GM12872 (cell line): Measurements from ENCODE around the gene BMP7.

Source experiments
- CTCF ChIP-seq: IDR thresholded peaks from 3 replicates; pipeline ENCODE4 v1.5.1; 2011; ENCODE audit warnings: low read depth, mild to moderate bottlenecking, low read length, moderate library complexity; ENCODE audit not compliant: insufficient read depth

Gene BMP7

GRCh38 chr20:57173041-57173440 is 93.4 kb downstream of the BMP7 start:
- TF ChIP-seq CTCF = no peak

DNA sequence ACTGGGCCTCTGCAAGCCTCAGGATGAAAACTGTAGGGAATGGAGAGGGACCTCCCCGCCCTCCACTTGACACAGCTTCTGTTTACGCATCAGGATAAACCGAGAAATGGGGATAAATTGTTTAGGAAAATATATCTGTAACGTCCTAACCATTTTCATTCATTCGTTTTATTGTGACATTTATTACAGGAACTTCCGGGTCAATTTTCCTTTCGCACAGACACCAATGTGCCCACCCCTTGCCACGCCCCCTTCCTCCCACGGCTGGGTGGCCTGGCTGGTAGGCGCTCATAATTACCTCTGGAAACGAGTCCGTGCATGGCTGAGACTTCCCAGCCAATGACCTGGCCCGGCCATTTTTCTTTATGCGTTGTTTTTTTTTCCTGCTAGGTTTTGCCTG is 96.1 kb downstream of the BMP7 start:
- no peak for TF ChIP-seq CTCF

- no peak for TF ChIP-seq CTCF
These were observed 97.3 kb downstream of the BMP7 start for GRCh38 chr20:57169162-57169561.

GRCh38 chr20:57167971-57168701 is 98.3 kb downstream of the BMP7 start:
- TF ChIP-seq CTCF = no peak

DNA sequence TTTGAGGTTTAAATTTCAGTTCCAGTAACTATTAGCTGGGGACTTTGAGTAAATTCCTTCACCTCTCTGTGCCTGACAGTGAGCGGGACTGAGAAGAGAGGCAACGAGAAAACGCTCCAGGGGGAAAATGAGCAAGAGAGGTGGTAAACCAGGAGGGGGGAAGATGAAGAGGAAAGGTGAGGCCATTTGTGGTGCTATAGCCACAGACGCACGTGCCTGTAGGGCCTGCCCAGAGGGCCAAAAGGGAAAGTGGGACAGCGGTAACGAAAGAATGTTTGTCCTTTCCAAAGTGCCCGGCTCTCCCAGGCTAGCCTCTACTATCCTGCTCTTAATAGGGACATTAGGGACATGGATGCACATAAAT is 99.2 kb downstream of the BMP7 start:
- no peak for TF ChIP-seq CTCF

DNA sequence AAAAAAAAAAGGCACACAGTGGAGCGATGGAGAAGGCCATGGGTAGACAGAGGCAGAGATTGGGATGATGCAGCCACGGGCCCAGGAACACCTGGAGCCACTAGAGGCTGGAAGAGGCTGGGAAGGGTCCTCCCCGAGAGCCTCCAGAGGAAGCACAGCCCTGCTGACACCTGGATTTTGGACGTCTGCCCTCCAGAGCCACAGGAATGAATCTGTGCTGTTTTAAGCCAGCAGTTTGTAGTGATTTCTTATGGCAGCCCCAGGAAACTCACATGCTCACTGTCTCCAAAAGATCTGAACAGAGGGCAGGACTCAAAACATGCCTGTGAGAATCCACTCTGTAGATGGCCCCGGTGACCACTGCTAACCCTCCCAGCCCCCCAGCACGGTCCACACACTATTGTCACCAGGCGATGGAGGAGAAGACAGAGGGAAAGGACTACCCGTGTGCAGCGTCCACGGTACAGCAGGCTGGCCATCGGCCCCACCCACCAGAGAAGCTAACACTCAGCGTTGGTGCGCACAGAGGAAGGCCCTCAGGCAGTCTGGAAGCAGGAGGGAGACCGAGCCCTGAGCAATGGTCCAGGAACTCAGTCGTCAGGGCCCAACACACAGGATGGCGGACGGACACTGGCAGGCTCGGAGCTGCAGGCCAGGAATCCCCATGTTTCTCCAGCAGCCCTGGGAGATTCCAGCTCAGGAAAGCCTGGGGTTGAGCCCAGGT is 99.7 kb downstream of the BMP7 start:
- TF ChIP-seq CTCF = no peak

DNA sequence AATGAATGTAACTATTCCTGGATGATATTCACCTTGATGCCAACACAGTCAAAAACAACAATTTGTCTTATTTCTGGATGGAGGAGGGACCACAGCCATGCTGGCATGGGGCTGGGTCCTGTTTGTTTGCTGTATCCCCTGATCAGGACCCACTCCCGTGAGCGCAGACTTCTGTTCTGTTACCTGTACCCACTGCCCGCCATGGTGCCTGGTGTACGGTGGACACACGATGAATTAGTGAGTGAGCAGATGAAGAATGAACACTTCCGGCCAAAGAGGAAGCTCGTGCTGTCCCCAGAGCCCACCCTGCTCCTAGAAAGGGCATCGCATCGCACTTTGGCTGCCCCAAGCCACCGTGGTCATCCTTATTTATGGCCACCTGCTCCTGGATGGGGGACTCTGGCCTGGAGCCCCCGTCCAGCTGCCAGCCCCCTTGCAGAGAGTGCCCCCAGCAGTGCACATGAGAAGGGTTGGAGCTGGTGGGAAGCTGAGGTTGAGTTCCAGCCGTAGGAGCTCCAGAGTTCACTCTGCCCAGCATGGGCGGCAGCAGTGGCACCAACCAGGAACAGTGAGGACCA is 100.9 kb downstream of the BMP7 start:
- TF ChIP-seq CTCF = no peak
